ENCODE results near the gene FNDC5. TPM values are rescaled to one million over a fixed set of nuclear protein-coding genes. Genes with fewer than 3 reads are reported as not detected.

Gene FNDC5
- total RNA-seq, 2 experiments from 2014 or later, result not detected

DNA sequence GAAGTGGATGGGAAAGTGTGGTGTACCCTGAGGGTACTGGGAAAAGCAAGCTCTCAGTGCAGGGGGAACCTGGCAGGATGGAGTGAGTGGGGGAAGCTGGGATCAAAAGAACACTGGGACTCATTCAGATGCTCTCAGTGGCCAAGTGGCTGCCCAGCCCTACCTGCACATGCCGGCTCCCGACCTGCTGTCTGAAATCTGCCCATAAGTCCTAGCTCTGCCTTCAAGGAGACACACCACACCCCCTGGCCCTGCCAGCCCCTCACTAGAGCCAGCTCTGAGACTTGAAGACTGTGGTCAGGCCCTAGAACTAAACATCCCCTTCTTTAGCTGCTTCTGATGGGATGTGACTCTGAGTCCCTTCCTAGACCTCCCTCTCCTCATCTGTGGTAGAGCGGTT, 28.2 kb upstream of the FNDC5 start:
- ChIA-PET POLR2A (no interaction called here), CTCF (interaction anchor here (1.4 kb wide), 1 partner anchor 23 kb away, joined by 5 read pairs; no protein-coding TSS in a partner anchor)

DNA sequence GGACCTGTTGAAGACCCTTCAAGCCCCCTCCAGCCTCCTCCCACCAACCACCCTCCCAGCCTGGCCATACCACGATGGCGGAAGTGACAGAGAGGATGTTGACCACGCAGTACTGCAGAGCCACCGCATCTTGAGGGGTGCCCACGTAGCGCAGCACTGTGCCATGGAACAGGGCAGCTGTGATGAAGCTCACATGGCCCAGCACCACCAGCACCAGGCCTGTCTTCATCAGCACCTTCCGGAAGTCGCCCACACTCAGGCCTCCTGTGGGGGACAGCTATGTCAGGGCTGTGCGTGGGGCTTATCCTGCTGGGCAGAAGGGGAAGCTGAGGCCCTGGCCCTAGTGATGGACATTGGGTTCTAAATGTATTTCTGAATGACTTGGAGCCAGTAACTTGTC, 27.3 kb upstream of the FNDC5 start:
- POLR2A ChIA-PET, result no interaction called here
- CTCF ChIA-PET, result interaction anchor here (1.4 kb wide), 1 partner anchor 22 kb away, joined by 5 read pairs; no protein-coding TSS in a partner anchor

DNA sequence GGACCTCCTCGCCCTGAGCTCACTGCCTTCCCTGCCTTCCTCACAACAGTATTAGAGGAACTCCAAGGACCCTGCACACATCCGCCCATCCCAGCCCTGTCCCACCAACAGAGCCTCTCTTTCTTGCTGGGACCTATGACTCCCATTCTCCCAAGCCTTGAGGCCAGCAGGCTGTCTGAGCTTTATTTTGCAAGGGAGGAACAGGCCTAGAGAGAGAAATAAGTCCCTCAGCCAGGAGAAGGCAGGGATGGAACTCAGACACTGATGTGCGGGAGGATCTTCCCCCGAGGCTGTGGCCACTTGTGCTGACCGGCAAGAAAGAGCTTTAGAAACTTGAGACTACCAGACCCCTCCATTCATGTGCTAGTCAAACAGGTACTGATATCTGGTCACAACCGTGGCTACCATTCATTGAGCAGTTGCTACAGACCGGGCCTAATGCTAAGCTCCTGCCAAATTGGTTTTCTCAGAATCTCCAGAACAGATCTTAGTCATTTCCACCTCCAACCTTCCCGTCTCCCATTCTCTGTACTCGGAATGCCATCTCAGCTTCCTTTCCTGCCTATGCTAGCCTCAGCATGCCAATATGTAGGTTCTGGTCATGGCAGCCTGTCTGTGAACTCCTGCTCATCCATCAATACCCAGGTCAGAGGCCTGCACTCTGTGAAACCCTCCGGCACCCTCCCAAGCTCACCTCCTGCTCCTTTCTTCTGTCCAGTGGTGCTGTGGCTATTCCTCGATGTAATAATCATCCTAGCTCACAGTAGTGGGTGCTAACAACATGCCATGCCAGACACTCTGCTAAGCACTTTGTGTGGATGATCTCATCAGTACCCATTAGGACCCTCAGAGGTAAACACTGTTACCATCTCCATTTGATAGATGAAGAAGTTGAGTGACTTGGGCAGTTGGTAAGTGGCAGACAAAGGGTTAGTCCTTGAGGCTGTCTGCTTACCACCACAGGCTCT, 26.7 kb upstream of the FNDC5 start:
- POLR2A ChIA-PET, result no interaction called here

DNA sequence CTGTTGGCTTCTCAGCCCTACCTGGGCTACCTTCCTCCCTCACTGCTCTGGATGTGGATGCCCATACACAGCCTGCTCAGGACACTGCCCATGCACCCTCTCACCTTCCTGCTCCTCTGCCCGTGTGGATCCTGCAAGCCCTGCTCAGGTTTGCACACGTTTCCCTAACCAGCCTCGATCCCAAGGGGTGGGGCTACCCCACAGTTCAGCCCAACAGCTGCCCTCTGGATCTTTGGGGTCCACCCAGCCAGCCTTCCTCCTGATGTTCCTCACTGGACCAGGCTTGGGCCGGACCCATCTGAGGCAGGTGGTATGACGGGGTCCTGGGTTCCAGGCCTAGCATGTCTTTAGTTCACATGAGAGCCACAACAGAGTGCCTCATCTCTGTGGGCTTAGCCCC, 25.7 kb upstream of the FNDC5 start:
- CTCF ChIA-PET, result interaction anchor here (0.8 to 1.3 kb wide), 2 partner anchors 20 to 21 kb away, joined by 3 read pairs; no protein-coding TSS in a partner anchor

More for the DNA sequence above, 26.7 kb upstream of the FNDC5 start:
- CTCF ChIA-PET, result interaction anchor here (0.8 to 1.3 kb wide), 2 partner anchors 21 to 22 kb away, joined by 3 read pairs; no protein-coding TSS in a partner anchor

DNA sequence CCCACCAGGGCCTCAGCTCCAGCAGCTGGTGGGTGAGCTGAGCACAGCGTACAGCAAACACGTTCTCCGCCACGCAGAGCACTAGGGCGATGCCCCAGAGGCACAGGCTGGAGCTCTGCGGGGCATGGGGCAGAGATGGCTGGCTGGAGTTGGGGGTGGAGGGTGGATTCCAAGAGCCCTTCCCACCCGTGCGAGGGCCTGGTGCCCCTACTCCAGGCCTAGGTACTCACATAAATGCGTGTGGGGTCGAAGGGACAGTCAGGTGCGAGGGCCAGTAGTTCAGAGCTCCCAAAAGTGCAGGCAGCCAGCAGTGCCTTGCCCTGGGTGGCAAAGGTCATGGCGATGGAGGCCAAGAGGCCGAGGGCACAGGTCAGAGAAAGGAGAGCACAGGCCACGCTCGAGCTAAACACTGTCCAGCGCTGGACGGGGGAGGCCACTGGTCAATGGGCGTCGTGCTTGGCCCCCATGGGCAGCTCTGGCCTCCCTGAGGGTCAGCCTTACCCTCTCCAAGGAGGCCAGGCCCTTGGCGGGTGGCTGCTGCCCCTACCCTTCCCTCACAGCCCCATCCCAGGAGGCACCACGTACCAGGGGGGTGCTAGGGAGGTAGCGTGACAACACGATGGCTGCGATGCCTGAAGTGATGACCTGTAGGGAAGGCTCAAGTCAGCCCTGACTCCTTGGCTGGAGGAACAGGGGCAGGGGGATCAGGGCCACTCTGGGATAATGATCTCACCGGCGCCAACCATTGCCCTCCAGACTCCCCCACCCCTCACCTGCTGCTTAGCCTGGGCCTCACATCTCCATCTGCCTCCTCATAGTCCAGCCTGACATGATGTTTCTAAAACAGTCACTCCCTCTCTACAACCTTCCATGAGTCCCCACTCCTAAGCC, 24.9 kb upstream of the FNDC5 start:
- POLR2A ChIA-PET, result no interaction called here
- CTCF ChIA-PET, result interaction anchor here (1.4 kb wide), 1 partner anchor 20 kb away, joined by 3 read pairs; no protein-coding TSS in a partner anchor

More for the DNA sequence above, 25.7 kb upstream of the FNDC5 start:
- POLR2A ChIA-PET, result no interaction called here

DNA sequence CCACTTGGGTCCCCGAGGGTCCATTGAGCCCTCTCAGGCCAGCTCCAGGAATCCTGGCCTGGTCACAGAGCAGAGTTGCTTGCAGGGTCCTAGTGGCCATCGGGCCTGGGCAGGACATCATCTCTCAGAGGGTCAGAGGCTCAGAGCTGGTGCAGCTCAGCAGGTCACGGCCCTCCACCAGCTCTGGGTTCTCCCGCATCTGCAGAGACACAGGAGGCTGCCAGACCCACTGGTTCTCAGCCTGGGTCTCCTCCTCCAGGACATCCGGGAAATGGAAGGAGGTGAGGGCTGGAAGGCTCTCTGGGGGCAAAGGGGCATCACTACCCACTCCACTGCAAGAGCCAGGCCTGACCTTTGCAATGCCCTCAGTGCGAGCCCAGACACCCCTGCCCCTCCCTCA, 24.0 kb upstream of the FNDC5 start:
- ChIA-PET CTCF (interaction anchor here (1.2 to 1.4 kb wide), 2 partner anchors 9 to 19 kb away, joined by 3 read pairs; partner anchors contain the start of gene HPCA), POLR2A (no interaction called here)

DNA sequence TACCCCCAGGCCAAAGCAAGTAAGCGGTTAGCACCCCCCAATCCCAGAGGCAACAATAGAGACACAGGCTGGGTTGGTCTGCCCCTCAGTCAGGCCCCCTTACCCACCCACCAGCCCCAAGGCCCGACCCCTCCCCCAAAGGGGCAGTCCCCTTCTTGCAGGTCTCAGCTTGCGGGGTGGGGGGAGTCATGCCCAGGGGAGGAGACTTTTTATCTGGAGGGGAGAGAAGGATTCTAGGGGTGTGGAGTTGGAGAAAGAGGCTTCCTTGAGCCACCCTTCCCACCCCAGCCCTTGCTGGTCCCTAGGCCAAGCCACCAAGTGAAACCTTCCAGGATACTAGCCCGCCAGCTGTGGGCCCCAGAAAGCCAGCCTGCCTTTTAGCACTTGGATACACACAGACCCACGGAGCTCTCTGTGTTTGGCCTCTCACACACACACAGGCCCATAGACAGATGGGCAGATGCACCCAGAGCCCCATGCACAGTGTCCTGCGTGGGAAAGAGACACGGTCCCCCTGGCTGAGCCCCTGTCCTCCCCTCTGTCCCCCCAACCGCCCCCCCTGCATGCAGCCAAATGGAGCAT, 23.4 kb upstream of the FNDC5 start:
- ChIA-PET CTCF (interaction anchor here (1.2 to 1.4 kb wide), 2 partner anchors 8 to 18 kb away, joined by 3 read pairs; partner anchors contain the start of gene HPCA), POLR2A (no interaction called here)

DNA sequence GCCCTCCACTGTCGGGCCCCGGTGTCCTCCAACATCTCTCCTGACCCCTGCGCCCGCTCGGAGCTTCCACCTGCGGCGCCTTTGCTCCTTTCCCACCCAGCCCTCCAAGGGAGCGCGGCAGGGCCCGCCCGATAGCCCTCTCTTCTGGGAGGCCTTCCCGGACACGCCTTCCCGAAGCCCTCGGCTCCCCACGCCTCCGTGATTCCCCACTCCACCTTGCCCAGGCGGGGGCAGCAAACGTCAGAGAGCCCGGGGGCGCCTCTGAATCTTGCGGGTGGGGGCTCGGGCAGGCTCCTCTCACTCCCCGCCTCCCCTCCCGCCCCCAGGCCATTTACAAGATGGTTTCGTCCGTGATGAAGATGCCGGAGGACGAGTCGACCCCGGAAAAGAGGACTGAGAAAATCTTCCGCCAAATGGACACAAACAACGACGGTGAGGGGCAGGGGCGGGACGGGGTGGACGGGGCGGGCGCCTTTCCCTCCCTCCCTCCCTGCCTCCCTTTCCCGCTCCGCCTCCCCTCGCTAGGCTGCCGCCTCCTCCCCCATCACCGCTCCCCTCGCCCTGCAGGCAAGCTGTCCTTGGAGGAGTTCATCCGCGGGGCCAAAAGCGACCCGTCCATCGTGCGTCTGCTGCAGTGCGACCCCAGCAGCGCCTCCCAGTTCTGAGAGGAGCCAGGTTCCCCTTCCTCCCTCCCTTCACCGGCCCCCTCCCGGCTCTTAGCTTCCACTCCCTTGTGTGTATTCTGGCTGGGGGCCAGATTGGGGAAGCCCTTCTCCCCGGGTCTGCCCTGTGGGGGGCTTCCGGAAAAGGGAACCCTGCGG, 22.7 kb upstream of the FNDC5 start:
- ChIA-PET CTCF (interaction anchor here (0.9 to 1.9 kb wide), 5 partner anchors 8 to 50 kb away, joined by 3 to 11 read pairs (median 3); partner anchors contain the start of gene HPCA), POLR2A (no interaction called here)

DNA sequence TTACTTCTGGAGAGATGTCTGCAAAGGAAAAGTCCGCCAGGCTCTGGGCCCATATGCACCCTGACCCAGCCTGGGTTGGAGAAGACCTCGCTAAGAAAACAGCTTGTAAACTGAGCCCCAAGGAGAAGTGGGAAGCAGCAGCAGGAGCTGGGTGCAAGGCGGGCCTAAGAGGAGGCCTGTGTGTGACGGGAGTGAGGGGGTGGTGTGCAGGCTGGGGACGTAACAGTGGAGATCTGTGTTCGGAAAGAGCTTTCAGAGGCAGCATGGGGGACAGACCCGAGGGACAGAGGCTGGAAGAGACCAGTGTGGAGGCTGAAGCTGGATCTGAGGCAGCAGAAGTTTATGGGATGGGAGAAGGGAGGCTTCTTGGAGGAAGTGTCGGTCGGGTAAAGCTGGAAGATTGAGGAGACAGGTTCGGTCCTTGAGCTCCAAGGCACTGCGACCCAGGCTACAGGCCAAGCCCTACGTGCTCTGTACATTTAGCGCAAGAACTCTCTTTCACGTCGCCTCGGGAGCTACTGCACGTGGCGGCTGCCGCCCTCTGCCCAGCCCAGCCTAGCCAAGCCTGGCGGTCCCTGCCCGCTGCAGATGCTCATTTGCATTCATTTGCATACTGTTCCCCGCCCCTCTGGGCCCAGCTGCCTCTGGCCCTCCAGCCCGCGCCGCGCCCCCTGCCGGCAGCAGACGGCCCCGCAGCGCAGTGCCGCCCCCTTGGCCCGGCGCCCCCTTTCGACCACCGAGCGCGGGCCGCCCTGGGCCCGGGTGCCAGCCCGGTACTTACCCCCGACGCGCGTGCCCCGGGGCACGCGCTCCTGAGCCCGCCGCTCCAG, 21.9 kb upstream of the FNDC5 start:
- ChIA-PET CTCF (interaction anchor here (0.7 to 1.9 kb wide), 7 partner anchors 14 to 163 kb away, joined by 3 to 11 read pairs (median 3); no protein-coding TSS in a partner anchor), POLR2A (no interaction called here)

DNA sequence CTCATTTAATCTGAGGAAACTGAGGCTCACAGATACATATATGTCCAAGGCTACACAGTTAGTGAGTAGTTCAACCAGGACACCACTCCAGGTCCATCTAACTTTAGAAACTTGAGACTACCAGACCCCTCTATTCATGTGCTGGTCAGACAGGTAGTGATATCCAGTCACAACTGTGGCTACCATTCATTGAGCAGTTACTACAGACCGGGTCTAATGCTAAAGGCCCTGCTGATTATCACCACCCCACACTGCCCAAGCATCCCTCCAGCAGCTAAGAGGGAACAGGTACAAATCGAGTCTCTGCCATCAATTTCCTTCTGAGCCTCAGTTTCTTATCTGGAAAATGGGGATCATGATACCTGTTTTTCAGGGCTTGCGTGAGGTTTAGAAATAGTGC, 20.9 kb upstream of the FNDC5 start:
- ChIA-PET POLR2A (no interaction called here), CTCF (interaction anchor here (0.6 to 1.9 kb wide), 4 partner anchors 15 to 371 kb away, joined by 3 to 11 read pairs (median 4); no protein-coding TSS in a partner anchor)

DNA sequence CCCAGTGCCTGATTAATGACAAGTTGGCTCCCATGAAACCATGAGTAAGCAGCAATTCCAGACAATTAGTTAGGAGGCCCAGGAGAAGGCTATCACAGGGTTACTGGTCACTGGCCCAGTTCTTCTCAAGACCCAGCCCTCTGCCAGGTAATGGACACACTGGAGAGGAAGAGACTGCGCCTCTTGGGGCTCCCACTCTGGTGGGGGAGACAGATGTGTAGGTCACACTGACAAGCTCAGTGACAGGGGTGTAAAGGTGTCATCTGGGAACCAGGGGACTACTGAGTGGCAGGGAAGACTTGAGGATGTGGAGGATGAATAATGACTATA, 20.5 kb upstream of the FNDC5 start:
- ChIA-PET POLR2A (no interaction called here), CTCF (interaction anchor here (0.6 kb wide), 1 partner anchor 370 kb away, joined by 3 read pairs; no protein-coding TSS in a partner anchor)

DNA sequence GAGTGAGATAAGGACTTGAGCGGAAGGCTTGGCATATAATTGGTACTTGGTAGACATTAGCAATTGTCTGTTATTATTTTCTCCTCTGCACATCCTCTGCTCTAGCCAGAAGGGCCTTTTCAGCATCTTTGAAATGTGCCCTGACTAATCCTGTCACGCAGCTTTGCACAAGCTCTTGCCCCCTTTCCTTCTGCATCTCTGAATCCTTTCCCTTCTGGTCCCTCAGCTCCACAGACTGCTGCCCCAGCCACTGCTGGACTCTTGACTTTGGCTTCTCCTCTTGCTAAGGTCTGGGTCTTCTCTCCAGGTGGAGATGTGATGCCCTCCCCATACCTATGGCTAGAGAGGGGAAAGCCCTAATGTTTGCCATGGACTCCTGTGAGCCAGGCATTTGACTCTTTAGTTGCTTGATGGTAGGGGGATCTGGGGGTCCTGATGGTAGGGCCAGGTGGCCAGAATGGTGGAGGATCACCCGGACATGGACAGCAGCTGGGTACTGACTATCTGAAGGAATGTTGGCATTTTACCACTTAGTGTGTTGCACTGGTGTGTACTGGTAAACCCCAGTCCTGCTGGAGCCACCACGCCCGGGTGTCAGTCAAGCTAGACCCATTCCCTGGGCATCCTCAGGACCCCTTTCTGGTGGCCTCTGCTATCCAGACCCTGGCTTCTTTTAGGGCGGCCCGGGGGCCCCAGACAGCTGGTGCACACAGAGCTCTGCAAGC, 20.0 kb upstream of the FNDC5 start:
- CTCF ChIA-PET, result no interaction called here
- POLR2A ChIA-PET, result no interaction called here

DNA sequence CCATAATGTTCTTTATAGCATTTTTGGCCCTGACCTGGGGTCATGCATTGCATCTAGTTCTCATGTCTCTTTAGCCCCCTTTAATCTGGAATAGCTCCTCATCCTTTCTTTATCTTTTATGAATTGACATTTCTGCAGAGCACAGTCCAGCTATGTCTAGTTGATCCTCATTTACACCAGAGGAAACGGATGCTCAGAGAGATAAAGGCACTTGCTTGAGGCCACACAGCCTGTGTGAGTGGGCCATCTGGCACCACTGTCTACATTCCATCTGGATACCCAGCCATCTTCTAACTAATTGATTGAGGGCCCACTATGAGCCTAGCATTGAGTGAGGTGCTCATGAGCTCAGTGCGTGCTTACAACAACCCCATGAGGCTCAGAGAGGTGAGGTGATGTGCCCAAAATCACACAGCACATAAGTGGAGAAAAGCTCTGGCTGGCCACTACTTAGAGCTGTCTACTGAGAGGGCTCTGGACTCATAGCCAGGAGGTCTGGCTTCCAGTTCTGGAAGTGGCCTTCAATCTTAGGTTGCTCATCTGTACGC, 19.1 kb upstream of the FNDC5 start:
- POLR2A ChIA-PET, result no interaction called here
- CTCF ChIA-PET, result no interaction called here

DNA sequence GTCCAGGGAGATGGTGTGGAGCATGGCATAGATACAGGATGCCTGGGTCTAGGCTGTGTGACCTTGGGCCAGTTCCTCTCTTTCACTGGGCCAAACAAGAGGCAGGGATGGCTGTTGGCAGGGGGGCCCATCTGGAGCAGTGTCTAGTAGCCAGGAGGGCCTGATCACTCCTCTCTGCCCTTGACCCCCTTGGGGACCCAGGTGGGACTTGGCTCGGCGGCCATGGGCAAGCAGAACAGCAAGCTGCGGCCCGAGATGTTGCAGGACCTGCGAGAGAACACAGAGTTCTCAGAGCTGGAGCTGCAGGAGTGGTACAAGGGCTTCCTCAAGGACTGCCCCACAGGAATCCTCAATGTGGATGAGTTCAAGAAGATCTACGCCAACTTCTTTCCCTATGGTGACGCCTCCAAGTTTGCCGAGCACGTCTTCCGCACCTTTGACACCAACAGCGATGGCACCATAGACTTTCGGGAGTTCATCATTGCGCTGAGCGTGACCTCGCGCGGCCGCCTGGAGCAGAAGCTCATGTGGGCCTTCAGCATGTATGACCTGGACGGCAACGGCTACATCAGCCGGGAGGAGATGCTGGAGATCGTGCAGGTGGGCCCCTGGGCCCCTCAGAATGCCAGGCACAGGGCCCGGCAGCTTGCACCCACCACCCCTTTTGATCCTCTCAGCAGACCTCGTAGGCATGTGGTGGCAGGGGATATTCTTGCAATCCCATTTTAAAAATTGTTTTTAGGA, 18.1 kb upstream of the FNDC5 start:
- CTCF ChIA-PET, result interaction anchor here (0.5 kb wide), 1 partner anchor 369 kb away, joined by 3 read pairs; no protein-coding TSS in a partner anchor

DNA sequence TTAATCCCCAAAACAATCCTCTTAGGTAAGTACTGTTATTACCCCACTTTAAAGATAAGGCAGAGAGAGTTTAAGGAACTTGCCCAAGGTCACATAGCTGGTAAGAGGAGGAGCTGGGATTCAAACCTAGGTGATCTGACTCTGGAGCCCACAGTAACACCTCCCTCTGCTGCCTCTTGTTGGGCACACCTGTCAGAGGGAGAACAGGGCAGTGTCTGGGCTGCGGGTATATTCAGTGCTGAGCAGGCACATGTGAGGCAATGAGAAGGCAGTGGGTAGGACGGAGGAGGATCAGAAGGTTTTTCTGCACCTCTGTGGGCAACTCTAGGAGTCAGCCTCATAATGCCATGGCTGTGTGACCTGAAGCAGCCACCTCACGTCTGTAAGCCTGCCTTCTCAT, 17.4 kb upstream of the FNDC5 start:
- POLR2A ChIA-PET, result no interaction called here
- CTCF ChIA-PET, result interaction anchor here (0.5 to 1.0 kb wide), 2 partner anchors 13 to 368 kb away, joined by 3 read pairs; no protein-coding TSS in a partner anchor

More for the DNA sequence above, 18.1 kb upstream of the FNDC5 start:
- POLR2A ChIA-PET, result no interaction called here

DNA sequence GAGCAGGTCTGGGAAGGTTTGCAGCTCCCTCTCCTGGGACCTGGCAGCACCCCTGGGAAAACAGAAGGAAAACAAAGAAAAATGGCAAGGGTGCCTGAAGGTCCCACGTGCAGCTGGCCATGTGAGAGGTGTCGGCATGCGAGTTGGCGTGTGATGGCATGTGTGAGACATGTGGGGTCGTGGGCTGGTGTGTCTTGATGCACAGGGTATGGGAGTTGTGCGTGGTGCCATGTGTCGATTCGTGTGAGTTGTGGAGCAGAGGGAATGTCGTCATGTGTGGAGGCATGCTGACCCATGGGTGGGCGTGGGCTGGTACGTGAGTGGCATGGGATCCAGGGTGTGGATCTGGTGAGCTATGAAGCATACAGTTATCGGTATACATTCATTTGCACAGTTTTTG, 16.9 kb upstream of the FNDC5 start:
- ChIA-PET POLR2A (no interaction called here), CTCF (interaction anchor here (1.0 kb wide), 1 partner anchor 13 kb away, joined by 3 read pairs; no protein-coding TSS in a partner anchor)
